Natural killer cell (primary cell): ENCODE measurements around the gene FAM219A. TPM values are rescaled to one million over a fixed set of nuclear protein-coding genes. Genes with fewer than 3 reads are reported as not detected.

Experiments used
- ATAC-seq, 3 donors: fragments of 150-1000 bp in 2 of 3; fragments of 200-7000 bp in 1 of 3; cut with Tn5 transposase; 1 replicate in 1 of 3; 2 replicates in 2 of 3; pipeline ENCODE4 v1.10.0; 2021; ENCODE audit warnings: mild to moderate bottlenecking in 2 of 3, moderate library complexity in 2 of 3
- DNase-seq, 2 donors: peaks; one replicate each; pipeline versions ENCODE4 v3.0.0 to v3.0.0-alpha.2; 2013 to 2021; ENCODE audit warnings: mixed read lengths in 1 of 2
- H3K27ac ChIP-seq: one replicate; pipeline ENCODE4 v1.5.1; 2013; ENCODE audit warnings: mild to moderate bottlenecking, low read length
- H3K27me3 ChIP-seq: one replicate; pipeline ENCODE4 v1.6.1; 2013; ENCODE audit warnings: low read length; ENCODE audit not compliant: control insufficient read depth, insufficient read depth
- H3K36me3 ChIP-seq: one replicate; pipeline ENCODE4 v1.6.1; 2013; ENCODE audit warnings: low read length; ENCODE audit not compliant: control insufficient read depth, insufficient read depth
- H3K4me1 ChIP-seq: one replicate; pipeline ENCODE4 v1.6.1; 2013; ENCODE audit warnings: low read length; ENCODE audit not compliant: control insufficient read depth, insufficient read depth
- H3K4me3 ChIP-seq: one replicate; pipeline ENCODE4 v1.5.1; 2013; ENCODE audit warnings: low read length
- H3K9me3 ChIP-seq: one replicate; pipeline ENCODE4 v1.6.1; 2013; ENCODE audit warnings: low read length; ENCODE audit not compliant: control insufficient read depth, insufficient read depth
- H3K27ac Mint-ChIP-seq, 2 donors: one replicate each; pipeline ENCODE4 v1.8.0; 2022; ENCODE audit warnings: mild to moderate bottlenecking in 2 of 2, mixed read lengths in 2 of 2, moderate library complexity in 1 of 2
- H3K27me3 Mint-ChIP-seq, 2 donors: one replicate each; pipeline ENCODE4 v1.8.0; 2022; ENCODE audit warnings: low read depth in 2 of 2, mixed read lengths in 2 of 2
- H3K36me3 Mint-ChIP-seq: one replicate; pipeline ENCODE4 v1.8.0; 2022; ENCODE audit warnings: mixed read lengths
- H3K4me1 Mint-ChIP-seq, 2 donors: one replicate each; pipeline ENCODE4 v1.8.0; 2022; ENCODE audit warnings: mixed read lengths in 2 of 2
- H3K4me3 Mint-ChIP-seq: one replicate; pipeline ENCODE4 v1.8.0; 2022; ENCODE audit warnings: mild to moderate bottlenecking, moderate library complexity, mixed read lengths
- H3K9me3 Mint-ChIP-seq, 2 donors: one replicate each; pipeline ENCODE4 v1.8.0; 2022; ENCODE audit warnings: mixed read lengths in 2 of 2
- WGBS: methylation state at CpG from one replicate; pipeline ENCODE4 v1.1.7; 2013; ENCODE audit warnings: missing lambda C conversion rate; ENCODE audit not compliant: insufficient coverage; 5-methylcytosine and 5-hydroxymethylcytosine counted together
- intact Hi-C: fragments of 100-400 bp; cut with micrococcal nuclease; formaldehyde crosslinking; loops from one replicate; pipeline ENCODE4 v1.14.2; 2022
- total RNA-seq, 4 donors: library from RNA; stranded (reverse); fragments of 120-200 nt in 1 of 4; gene quantifications; one replicate each; pipeline versions ENCODE4 v1.2.3 to v1.2.4, GENCODE V29; 2013 to 2022
- TF ChIP-seq, protein P1 (sequence below): fragments of 200-600 bp; IDR thresholded peaks from one replicate; pipeline ENCODE4 v1.8.0; 2022; ENCODE audit warnings: antibody characterized with exemption

The FAM219A gene
- total RNA-seq, 3 donors from 2014 or later (not counting 1 experiment from before 2014, with no cell fraction given) = 18.9 to 20.6 (median 19.2) TPM

DNA sequence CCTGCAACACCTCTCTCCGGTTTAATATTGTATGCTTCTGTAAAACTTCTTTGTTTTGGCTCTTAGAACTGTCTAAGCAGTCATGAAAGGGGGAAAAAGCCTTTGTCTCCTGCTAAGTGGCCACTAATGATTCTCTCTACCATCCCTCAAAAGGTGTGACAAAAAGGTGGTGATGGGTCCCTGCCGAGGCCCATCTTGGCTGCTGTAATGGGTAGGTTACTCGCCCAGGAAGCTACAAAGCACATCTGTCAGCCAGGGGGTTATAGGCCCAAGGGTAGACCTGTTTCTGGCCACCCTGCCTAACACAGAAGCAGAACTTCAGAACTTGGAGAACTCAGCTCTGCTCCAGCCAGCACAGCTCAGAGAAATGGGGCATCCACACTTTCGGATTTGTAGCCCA is 1.6 kb downstream of the FAM219A start:
- DNase-seq (no peak), ATAC-seq (no peak)
- no peak overlapping the region for H3K27ac ChIP-seq
- H3K4me1 ChIP-seq = peaks cover 20% of the 10 kb centered on the region
- H3K27ac Mint-ChIP-seq = peak overlapping the region; percentile 45 to 66
- TF ChIP-seq, protein P1, sequence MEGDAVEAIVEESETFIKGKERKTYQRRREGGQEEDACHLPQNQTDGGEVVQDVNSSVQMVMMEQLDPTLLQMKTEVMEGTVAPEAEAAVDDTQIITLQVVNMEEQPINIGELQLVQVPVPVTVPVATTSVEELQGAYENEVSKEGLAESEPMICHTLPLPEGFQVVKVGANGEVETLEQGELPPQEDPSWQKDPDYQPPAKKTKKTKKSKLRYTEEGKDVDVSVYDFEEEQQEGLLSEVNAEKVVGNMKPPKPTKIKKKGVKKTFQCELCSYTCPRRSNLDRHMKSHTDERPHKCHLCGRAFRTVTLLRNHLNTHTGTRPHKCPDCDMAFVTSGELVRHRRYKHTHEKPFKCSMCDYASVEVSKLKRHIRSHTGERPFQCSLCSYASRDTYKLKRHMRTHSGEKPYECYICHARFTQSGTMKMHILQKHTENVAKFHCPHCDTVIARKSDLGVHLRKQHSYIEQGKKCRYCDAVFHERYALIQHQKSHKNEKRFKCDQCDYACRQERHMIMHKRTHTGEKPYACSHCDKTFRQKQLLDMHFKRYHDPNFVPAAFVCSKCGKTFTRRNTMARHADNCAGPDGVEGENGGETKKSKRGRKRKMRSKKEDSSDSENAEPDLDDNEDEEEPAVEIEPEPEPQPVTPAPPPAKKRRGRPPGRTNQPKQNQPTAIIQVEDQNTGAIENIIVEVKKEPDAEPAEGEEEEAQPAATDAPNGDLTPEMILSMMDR = no peak
- H3K4me3 ChIP-seq = no peak overlapping the region
- intact Hi-C loops = no loop called here
- no peaks in the 10 kb centered on the region for H3K9me3 ChIP-seq
- H3K36me3 Mint-ChIP-seq = no peaks in the 10 kb centered on the region
- H3K27me3 ChIP-seq = no peaks in the 10 kb centered on the region
- peaks cover 32 to 56% of the 10 kb centered on the region in 2 donors for H3K4me1 Mint-ChIP-seq
- no peaks in the 10 kb centered on the region for H3K36me3 ChIP-seq
- 86% methylated on average over 4 of the region's 4 CpGs for WGBS
- peaks cover 0 to 5% of the 10 kb centered on the region in 2 donors for H3K27me3 Mint-ChIP-seq
- H3K4me3 Mint-ChIP-seq = peak overlapping the region; percentile 92
- no peaks in the 10 kb centered on the region for H3K9me3 Mint-ChIP-seq

DNA sequence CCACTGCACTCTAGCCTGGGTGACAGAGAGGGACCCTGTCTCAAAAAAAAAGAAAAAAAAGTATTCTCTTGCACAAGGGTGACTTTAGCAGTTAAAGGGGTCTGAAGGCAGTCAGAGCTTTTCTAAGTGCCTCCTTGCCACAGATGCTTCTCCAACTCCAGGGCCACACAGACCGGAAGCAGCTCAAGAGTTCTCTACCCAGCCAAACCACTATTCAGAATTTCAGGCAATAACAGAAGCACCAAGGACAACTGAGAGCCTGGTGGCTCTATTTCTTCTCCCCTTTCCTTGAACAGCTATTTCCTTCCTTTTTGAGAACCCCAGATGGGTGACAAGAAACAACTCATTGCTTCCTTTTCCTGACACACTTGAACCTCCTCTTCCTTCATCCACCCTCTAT is 2.2 kb downstream of the FAM219A start:
- H3K9me3 Mint-ChIP-seq = no peaks in the 10 kb centered on the region
- no peaks in the 10 kb centered on the region for H3K27me3 Mint-ChIP-seq
- H3K4me3 ChIP-seq = no peak overlapping the region
- WGBS = 45% methylated on average over 1 of the region's 1 CpG
- H3K27ac Mint-ChIP-seq = peak overlapping the region in 1 of 2 donors; percentile 66
- H3K27ac ChIP-seq = no peak overlapping the region
- intact Hi-C loops = no loop called here
- ATAC-seq (no peak), DNase-seq (no peak)
- peaks cover 20% of the 10 kb centered on the region for H3K4me1 ChIP-seq
- H3K36me3 Mint-ChIP-seq = no peaks in the 10 kb centered on the region
- H3K27me3 ChIP-seq = no peaks in the 10 kb centered on the region
- H3K9me3 ChIP-seq = no peaks in the 10 kb centered on the region
- TF ChIP-seq, protein P1 = no peak
- peak overlapping the region; percentile 19 for H3K4me3 Mint-ChIP-seq
- H3K36me3 ChIP-seq = no peaks in the 10 kb centered on the region
- peaks cover 38 to 62% of the 10 kb centered on the region in 2 donors for H3K4me1 Mint-ChIP-seq

DNA sequence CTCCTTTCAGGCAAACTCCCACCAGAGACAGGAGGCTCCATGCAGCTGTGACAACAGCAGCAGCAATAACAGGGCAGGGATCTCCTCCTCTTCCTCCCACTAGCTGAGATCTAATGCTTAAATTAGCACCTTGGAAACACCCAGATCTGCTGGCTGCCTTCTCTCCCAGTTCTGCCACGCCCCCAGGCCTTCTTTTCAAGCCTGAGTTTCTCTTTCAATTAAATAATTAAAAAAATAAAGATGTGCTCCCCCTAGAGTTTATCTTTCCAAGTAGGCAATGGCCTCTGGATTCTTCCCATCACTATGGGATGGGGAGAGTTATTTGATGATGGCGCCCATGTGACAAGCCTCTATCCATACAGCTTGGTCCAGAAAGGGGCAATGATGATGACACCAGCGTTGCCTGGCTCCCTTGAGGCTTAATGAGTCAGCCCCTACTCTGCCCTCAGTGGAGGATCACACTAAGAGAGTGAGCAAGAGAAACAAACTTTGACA is 3.8 kb downstream of the FAM219A start:
- Histone ChIP-seq H3K4me1 (peaks cover 20% of the 10 kb centered on the region), H3K27ac (no peak overlapping the region), H3K9me3 (no peaks in the 10 kb centered on the region), H3K27me3 (no peaks in the 10 kb centered on the region), H3K36me3 (no peaks in the 10 kb centered on the region), H3K4me3 (no peak overlapping the region)
- 90% methylated on average over 3 of the region's 3 CpGs for WGBS
- no peaks in the 10 kb centered on the region for H3K27me3 Mint-ChIP-seq
- intact Hi-C loops = no loop called here
- H3K4me1 Mint-ChIP-seq = peaks cover 42 to 60% of the 10 kb centered on the region in 2 donors
- ATAC-seq (no peak), DNase-seq (no peak)
- no peaks in the 10 kb centered on the region for H3K9me3 Mint-ChIP-seq
- H3K27ac Mint-ChIP-seq = no peak overlapping the region
- no peak overlapping the region for H3K4me3 Mint-ChIP-seq
- TF ChIP-seq, protein P1 = no peak
- no peaks in the 10 kb centered on the region for H3K36me3 Mint-ChIP-seq

DNA sequence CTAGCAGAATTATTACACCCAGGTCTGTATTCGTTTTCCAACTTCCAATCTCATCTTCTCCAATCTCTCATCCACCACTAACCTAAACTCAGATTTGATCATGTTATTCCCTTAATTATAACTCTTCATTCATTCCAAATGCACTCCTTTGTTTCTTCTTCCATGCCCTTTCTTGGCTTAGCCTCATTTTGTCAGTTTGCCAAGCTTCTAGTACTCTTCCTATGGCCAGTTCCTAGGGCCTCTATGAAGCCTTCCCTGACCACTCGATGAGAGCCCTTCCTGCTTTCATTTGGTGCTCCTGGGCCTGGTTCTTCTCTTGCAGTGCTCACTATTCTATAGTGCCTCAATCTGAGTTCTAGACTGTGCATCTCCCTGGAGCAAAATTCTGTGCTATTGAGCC is 5.8 kb downstream of the FAM219A start:
- intact Hi-C loops = no loop called here
- ATAC-seq (no peak), DNase-seq (no peak)
- Mint-ChIP-seq H3K27ac (no peak overlapping the region), H3K9me3 (no peaks in the 10 kb centered on the region), H3K4me1 (peaks cover 33 to 43% of the 10 kb centered on the region in 2 donors), H3K36me3 (no peaks in the 10 kb centered on the region), H3K4me3 (no peak overlapping the region), H3K27me3 (no peaks in the 10 kb centered on the region)
- Histone ChIP-seq H3K9me3 (no peaks in the 10 kb centered on the region), H3K4me3 (no peak overlapping the region), H3K27me3 (no peaks in the 10 kb centered on the region), H3K27ac (no peak overlapping the region), H3K36me3 (no peaks in the 10 kb centered on the region), H3K4me1 (peaks cover 9% of the 10 kb centered on the region)
- 91% methylated on average over 2 of the region's 2 CpGs for WGBS
- TF ChIP-seq, protein P1 = no peak
